K562 (cell line): ENCODE measurements around the gene UCHL5. TPM values are rescaled to one million over a fixed set of nuclear protein-coding genes. Genes with fewer than 3 reads are reported as not detected.

Experiments used
- ATAC-seq: fragments of 200-7000 bp; cut with Tn5 transposase; 3 replicates; pipeline ENCODE4 v1.9.1; 2020; ENCODE audit warnings: moderate library complexity
- BruUV-seq: library from RNA; stranded (reverse); fragments of 400-500 nt; replicated peaks from 2 replicates; lab custom pipeline; 2021; lab: Mats Ljungman, UMichigan
- CTCF ChIA-PET: fragments of 300-600 bp; formaldehyde crosslinking; extraction: SDS; loops from one replicate; lab custom pipeline; 2021; ENCODE audit warnings: low intra/inter-chr PET ratio; lab: Yijun Ruan, JAX
- POLR2A ChIA-PET: fragments of 300-600, 350-650 bp; sonication (Branson Sonifier 250); formaldehyde crosslinking; extraction: SDS; loops from one replicate; lab custom pipeline; 2021; ENCODE audit warnings: antibody characterized with exemption, inconsistent platforms; lab: Yijun Ruan, JAX
- DNase-seq, 4 experiments: peaks; one replicate each; pipeline versions ENCODE4 v3.0.0 to v3.0.0-alpha.2; 2011 to 2018; ENCODE audit warnings: low spot score in 3 of 4, mixed read lengths in 3 of 4; ENCODE audit errors: extremely low read depth in 1 of 4
- FAIRE-seq: peaks from 2 replicates; lab custom pipeline; 2011; peaks lifted over from hg19 to GRCh38; lab: Jason Lieb, UNC
- H2AFZ ChIP-seq: 2 replicates; pipeline ENCODE4 v1.6.0; 2011; ENCODE audit warnings: low read depth, low read length, control low read depth, inconsistent platforms
- H3K27ac ChIP-seq: fragments of 200-600 bp; 3 replicates; pipeline ENCODE4 v1.8.0; 2011; ENCODE audit warnings: low read depth, mild to moderate bottlenecking, control low read depth, inconsistent platforms, low read length, moderate library complexity, mixed read lengths; ENCODE audit errors: extremely low read depth
- H3K27me3 ChIP-seq, 2 experiments: fragments of 300-600 bp in 1 of 2; 2 replicates in 1 of 2; 3 replicates in 1 of 2; pipeline versions ENCODE4 v1.6.0 to v1.8.0; 2011; ENCODE audit warnings: inconsistent platforms in 2 of 2, low read length in 2 of 2, mild to moderate bottlenecking in 1 of 2, mixed read lengths in 1 of 2, moderate library complexity in 1 of 2; ENCODE audit not compliant: control insufficient read depth in 2 of 2, insufficient read depth in 2 of 2
- H3K36me3 ChIP-seq: fragments of 300-600 bp; 3 replicates; pipeline ENCODE4 v1.8.0; 2011; ENCODE audit warnings: mild to moderate bottlenecking, low read length, inconsistent platforms; ENCODE audit not compliant: control insufficient read depth, insufficient read depth
- H3K4me1 ChIP-seq, 2 experiments: fragments of 200-600 bp in 1 of 2; replicated peaks in 1 of 2; 2 replicates in 1 of 2; 3 replicates in 1 of 2; pipeline versions ENCODE4 v1.5.1 to v1.8.0; 2011; ENCODE audit warnings: inconsistent platforms in 2 of 2, low read length in 2 of 2, mild to moderate bottlenecking in 1 of 2, mixed read lengths in 1 of 2, moderate library complexity in 1 of 2; ENCODE audit not compliant: control insufficient read depth in 2 of 2, insufficient read depth in 2 of 2
- H3K4me2 ChIP-seq: 2 replicates; pipeline ENCODE4 v1.6.1; 2011; ENCODE audit warnings: low read length, control low read depth, inconsistent platforms, mixed read lengths; ENCODE audit not compliant: insufficient read depth
- H3K4me3 ChIP-seq: fragments of 200-600 bp; sonication (generic), shearing (Covaris generic); 2 replicates; pipeline ENCODE4 v1.5.1; 2016; ENCODE audit warnings: control low read depth, inconsistent platforms
- H3K79me2 ChIP-seq: fragments of 200-600 bp; 3 replicates; pipeline ENCODE4 v1.8.0; 2011; ENCODE audit warnings: low read length, inconsistent platforms; ENCODE audit not compliant: control insufficient read depth, insufficient read depth
- H3K9ac ChIP-seq, 2 experiments: 2 replicates each; pipeline versions ENCODE4 v1.6.0 to v1.6.1; 2011; ENCODE audit warnings: low read depth in 2 of 2, low read length in 2 of 2, control low read depth in 1 of 2, inconsistent platforms in 1 of 2, mild to moderate bottlenecking in 1 of 2, mixed read lengths in 1 of 2; ENCODE audit not compliant: insufficient read depth in 1 of 2
- H3K9me1 ChIP-seq: one replicate; pipeline ENCODE4 v1.6.0; 2011; ENCODE audit warnings: inconsistent platforms, mild to moderate bottlenecking, low read length, moderate library complexity; ENCODE audit not compliant: control insufficient read depth, insufficient read depth
- H3K9me3 ChIP-seq: replicated peaks from 2 replicates; pipeline ENCODE4 v1.5.1; 2011; ENCODE audit warnings: low read depth, low read length, inconsistent platforms; ENCODE audit not compliant: control insufficient read depth, insufficient read depth
- H4K20me1 ChIP-seq: replicated peaks from 2 replicates; pipeline ENCODE4 v1.6.1; 2011; ENCODE audit warnings: low read length, inconsistent platforms, mixed read lengths; ENCODE audit not compliant: control insufficient read depth, insufficient read depth
- DPF2 ChIP-seq: fragments of 450-650 bp; IDR thresholded peaks from 2 replicates; pipeline ENCODE4 v1.6.1; 2016
- HMBOX1 ChIP-seq: sonication (generic); IDR thresholded peaks from 2 replicates; pipeline ENCODE4 v1.6.1; 2016
- MECOM ChIP-seq: fragments of 250-450 bp; sonication (Bioruptor Pico); IDR thresholded peaks from 2 replicates; pipeline ENCODE4 v1.8.0; 2022; ENCODE audit warnings: inconsistent platforms
- RAD51 ChIP-seq: fragments of 450-650 bp; IDR thresholded peaks from 2 replicates; pipeline ENCODE4 v1.7.1; 2016; ENCODE audit warnings: low read depth, mild to moderate bottlenecking, borderline replicate concordance
- RBM14 ChIP-seq: fragments of 200-400 bp; formaldehyde crosslinking; IDR thresholded peaks from 2 replicates; pipeline ENCODE4 v1.6.1; 2018; ENCODE audit warnings: low read depth, mild to moderate bottlenecking, low read length, moderate library complexity, borderline replicate concordance; ENCODE audit not compliant: insufficient read depth
- SMARCA5 ChIP-seq: fragments of 450-650 bp; IDR thresholded peaks from 2 replicates; pipeline ENCODE4 v1.6.1; 2016
- ZKSCAN1 ChIP-seq: fragments of 150-350 bp; IDR thresholded peaks from 2 replicates; pipeline ENCODE4 v1.6.1; 2016; ENCODE audit warnings: low read depth, low read length
- ZKSCAN8 ChIP-seq: fragments of 200-800 bp; sonication (Bioruptor generic); IDR thresholded peaks from 2 replicates; pipeline ENCODE4 v1.6.1; 2016; ENCODE audit warnings: missing genetic modification characterization, missing compliant biosample characterization
- WGBS: fragments of 100-300 bp; shearing (Covaris generic); methylation state at CpG from one replicate; pipeline ENCODE4 v1.1.6; 2016; ENCODE audit warnings: low coverage, mixed read lengths; ENCODE audit not compliant: insufficient coverage; ENCODE audit errors: missing lambda C conversion rate; 5-methylcytosine and 5-hydroxymethylcytosine counted together
- in situ Hi-C: fragments of 300-500 bp; cut with MboI; formaldehyde crosslinking; loops from 4 replicates; pipeline ENCODE4 v1.15.0; 2018; ENCODE audit warnings: inconsistent platforms, mixed read lengths
- intact Hi-C: fragments of 100-400 bp; cut with micrococcal nuclease; formaldehyde crosslinking; loops from 2 replicates; pipeline ENCODE4 v1.14.2; 2022
- polyA plus RNA-seq, 8 experiments: library from polyadenylated mRNA; depleted of rRNA in 4 of 8; stranded (reverse) in 5 of 8; unstranded in 3 of 8; fragments of >200 nt; fragmentation: Nextera tagmentation in 2 of 8; fragmentation: Illumina TruSeq in 1 of 8; extraction: Ambion mirVana in 2 of 8; extraction: Trizol in 1 of 8; gene quantifications; 2 replicates each; pipeline versions ENCODE4 v1.2.1 to v1.2.3, GENCODE V29; 2011 to 2014; ENCODE audit warnings: inconsistent platforms in 1 of 8, missing spikeins in 1 of 8
- total RNA-seq, 7 experiments: library from RNA; depleted of rRNA in 6 of 7; stranded (reverse); fragments of >200 nt in 6 of 7; fragmentation: Illumina TruSeq in 2 of 7; extraction: Trizol in 2 of 7; gene quantifications; 2 replicates each; pipeline versions ENCODE4 v1.2.1 to v1.2.3, GENCODE V29; 2011 to 2021; ENCODE audit warnings: low replicate concordance in 1 of 7
- TF ChIP-seq, protein P1 (sequence below): fragments of 250-450 bp; sonication (Bioruptor Pico); IDR thresholded peaks from 2 replicates; pipeline ENCODE4 v1.9.0; 2021; ENCODE audit warnings: mild to moderate bottlenecking, inconsistent platforms

UCHL5 gene
- total and polyA plus RNA-seq, 9 of the 15 experiments (the other 6 are each of a cell fraction or from before 2014, with no cell fraction given): 61.0 to 206 (median 122) TPM

GRCh38 chr1:193103759-193104501, 44.8 kb upstream of the UCHL5 start:
- in situ Hi-C loops: no loop called here
- TF ChIP-seq SMARCA5 (peak; percentile 86; the same call in 1 of the 2 replicates), RBM14 (no peak), MECOM (CRISPR knock-in tag) (0 out of 2 replicates have a peak, but pooled peaks have one; percentile 24), HMBOX1 (peak; percentile 74), ZKSCAN1 (peak; percentile 93; the same call in 1 of the 2 replicates), DPF2 (peak; percentile 47; the same call in 1 of the 2 replicates), ZKSCAN8 (CRISPR knock-in tag) (peak; percentile 99), RAD51 (no peak)
- TF ChIP-seq, protein P1, sequence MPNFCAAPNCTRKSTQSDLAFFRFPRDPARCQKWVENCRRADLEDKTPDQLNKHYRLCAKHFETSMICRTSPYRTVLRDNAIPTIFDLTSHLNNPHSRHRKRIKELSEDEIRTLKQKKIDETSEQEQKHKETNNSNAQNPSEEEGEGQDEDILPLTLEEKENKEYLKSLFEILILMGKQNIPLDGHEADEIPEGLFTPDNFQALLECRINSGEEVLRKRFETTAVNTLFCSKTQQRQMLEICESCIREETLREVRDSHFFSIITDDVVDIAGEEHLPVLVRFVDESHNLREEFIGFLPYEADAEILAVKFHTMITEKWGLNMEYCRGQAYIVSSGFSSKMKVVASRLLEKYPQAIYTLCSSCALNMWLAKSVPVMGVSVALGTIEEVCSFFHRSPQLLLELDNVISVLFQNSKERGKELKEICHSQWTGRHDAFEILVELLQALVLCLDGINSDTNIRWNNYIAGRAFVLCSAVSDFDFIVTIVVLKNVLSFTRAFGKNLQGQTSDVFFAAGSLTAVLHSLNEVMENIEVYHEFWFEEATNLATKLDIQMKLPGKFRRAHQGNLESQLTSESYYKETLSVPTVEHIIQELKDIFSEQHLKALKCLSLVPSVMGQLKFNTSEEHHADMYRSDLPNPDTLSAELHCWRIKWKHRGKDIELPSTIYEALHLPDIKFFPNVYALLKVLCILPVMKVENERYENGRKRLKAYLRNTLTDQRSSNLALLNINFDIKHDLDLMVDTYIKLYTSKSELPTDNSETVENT: no peak

More at GRCh38 chr1:193103759-193104501, 44.8 kb upstream of the UCHL5 start:
- POLR2A ChIA-PET: interaction anchor here (0.7 to 4.9 kb wide), 13 partner anchors 10 to 146 kb away, joined by 3 to 29 read pairs (median 6); partner anchors contain the start of genes CDC73, RO60 and UCHL5
- Histone ChIP-seq H3K9ac (peak overlapping the region; percentile 83 to 94), H4K20me1 (no peaks in the 10 kb centered on the region), H3K36me3 (peaks cover 35% of the 10 kb centered on the region), H2AFZ (peak overlapping the region; percentile 88), H3K9me3 (no peaks in the 10 kb centered on the region), H3K27ac (peak overlapping the region; percentile 79), H3K4me1 (peaks cover 10 to 18% of the 10 kb centered on the region in 2 experiments; a peak in 4 of 5 replicates), H3K4me3 (peak overlapping the region; percentile 73), H3K4me2 (peak overlapping the region; percentile 82), H3K79me2 (peaks cover 40% of the 10 kb centered on the region), H3K9me1 (no peaks in the 10 kb centered on the region), H3K27me3 (no peaks in the 10 kb centered on the region)
- FAIRE-seq (peak; percentile 29), ATAC-seq (peak; percentile 20), DNase-seq (peak in 1 of 4 experiments; percentile 51)
- intact Hi-C loops: loop anchor here (1.0 to 2.0 kb wide), 2 partner anchors 33 to 45 kb away; partner anchors contain the start of genes RO60 and UCHL5
- 8% methylated on average over 9 of the region's 9 CpGs for WGBS
- BruUV-seq: no TSS peak
- CTCF ChIA-PET: no interaction called here
